Epithelial cell of esophagus (primary cell): ENCODE data around the gene RELB.
"Not testable (repeated sequence)": the region's sequence is repeated elsewhere in the genome, so short reads cannot be mapped to it uniquely, and the experiment has no call there.

ENCODE experiments used
- DNase-seq: peaks from one replicate; pipeline ENCODE4 v3.0.0; 2010; ENCODE audit warnings: low read depth
- H3K4me3 ChIP-seq: 2 replicates; pipeline ENCODE4 v1.5.1; 2011; ENCODE audit warnings: mild to moderate bottlenecking, low read length, control low read depth
- TF ChIP-seq, protein P1 (sequence below): IDR thresholded peaks from 2 replicates; pipeline ENCODE4 v1.5.1; 2011; ENCODE audit warnings: low read depth, mild to moderate bottlenecking, low read length, control low read depth, inconsistent platforms; ENCODE audit not compliant: insufficient read depth; ENCODE audit errors: missing control alignments

The RELB gene

GRCh38 chr19:44958090-44958489, 43.2 kb upstream of the RELB start:
- DNase-seq, result no peak
- H3K4me3 ChIP-seq, result no peak overlapping the region
- TF ChIP-seq, protein P1, sequence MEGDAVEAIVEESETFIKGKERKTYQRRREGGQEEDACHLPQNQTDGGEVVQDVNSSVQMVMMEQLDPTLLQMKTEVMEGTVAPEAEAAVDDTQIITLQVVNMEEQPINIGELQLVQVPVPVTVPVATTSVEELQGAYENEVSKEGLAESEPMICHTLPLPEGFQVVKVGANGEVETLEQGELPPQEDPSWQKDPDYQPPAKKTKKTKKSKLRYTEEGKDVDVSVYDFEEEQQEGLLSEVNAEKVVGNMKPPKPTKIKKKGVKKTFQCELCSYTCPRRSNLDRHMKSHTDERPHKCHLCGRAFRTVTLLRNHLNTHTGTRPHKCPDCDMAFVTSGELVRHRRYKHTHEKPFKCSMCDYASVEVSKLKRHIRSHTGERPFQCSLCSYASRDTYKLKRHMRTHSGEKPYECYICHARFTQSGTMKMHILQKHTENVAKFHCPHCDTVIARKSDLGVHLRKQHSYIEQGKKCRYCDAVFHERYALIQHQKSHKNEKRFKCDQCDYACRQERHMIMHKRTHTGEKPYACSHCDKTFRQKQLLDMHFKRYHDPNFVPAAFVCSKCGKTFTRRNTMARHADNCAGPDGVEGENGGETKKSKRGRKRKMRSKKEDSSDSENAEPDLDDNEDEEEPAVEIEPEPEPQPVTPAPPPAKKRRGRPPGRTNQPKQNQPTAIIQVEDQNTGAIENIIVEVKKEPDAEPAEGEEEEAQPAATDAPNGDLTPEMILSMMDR, result no peak

DNA sequence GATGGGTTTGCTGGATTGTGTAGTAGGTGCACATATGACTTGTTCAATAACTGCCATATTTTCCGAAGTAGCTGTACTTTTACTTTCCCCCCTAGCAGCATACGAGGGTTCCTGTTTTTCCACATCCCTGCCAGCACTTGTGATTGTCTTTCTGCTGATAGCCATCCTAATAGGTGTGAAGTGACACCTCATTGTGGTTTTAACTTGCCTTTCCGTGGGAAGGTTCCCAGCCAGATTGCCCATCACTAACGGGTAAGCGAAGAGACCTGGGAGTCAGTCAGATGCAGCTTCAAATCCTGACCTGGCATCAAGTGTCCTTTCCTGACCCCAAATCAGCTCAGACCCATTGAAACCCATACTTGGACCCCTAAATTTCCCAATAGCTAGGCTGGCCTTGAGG, 41.6 kb upstream of the RELB start:
- TF ChIP-seq, protein P1, result no peak
- no peak overlapping the region for H3K4me3 ChIP-seq

DNA sequence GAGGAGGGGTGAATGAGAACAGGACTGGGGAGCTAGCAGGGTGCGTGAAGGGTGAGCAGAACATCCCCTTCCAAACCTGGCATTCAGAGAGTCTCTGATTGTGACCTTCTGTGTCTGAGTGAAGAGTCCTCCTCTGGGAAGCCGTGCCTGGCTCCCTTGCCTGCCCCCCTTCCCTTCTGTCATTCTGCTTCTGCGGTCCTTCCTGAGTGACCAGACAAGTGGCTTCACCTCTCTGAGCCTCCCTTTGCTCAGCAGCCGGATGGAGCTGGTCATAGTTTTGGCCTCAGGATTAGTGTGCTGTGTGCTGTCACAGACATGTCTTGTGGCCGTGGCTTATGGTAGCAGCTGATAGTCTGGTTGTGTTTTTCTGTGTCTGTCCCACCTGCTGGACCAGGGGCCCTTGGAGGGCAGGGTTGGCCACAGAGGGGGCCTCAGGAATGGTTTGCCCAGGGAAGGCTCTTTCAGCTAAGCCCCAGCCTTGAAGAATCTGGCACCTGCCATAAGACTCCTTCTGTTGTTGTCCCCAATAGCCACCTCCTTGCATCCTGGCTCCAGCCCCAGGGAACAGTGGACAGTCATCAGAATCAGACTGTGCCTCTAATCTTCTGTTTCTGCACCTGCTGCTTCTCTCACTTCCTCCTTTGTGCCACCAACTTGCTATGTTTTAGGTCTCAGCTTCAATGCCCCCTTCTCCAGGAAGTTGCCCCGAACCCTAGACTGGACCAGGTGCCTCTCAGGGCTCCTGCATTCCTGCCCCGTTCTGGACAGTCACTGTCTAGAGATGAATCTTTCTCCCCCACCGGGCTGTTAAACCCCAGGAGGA, 40.1 kb upstream of the RELB start:
- DNase-seq, result no peak
- TF ChIP-seq, protein P1, result no peak
- H3K4me3 ChIP-seq, result no peak overlapping the region

More for the DNA sequence above, 41.6 kb upstream of the RELB start:
- no peak for DNase-seq

- no peak for DNase-seq
- no peak overlapping the region for H3K4me3 ChIP-seq
- TF ChIP-seq, protein P1, result no peak
Measured at GRCh38 chr19:44961821-44962220, 39.4 kb upstream of the RELB start.

DNA sequence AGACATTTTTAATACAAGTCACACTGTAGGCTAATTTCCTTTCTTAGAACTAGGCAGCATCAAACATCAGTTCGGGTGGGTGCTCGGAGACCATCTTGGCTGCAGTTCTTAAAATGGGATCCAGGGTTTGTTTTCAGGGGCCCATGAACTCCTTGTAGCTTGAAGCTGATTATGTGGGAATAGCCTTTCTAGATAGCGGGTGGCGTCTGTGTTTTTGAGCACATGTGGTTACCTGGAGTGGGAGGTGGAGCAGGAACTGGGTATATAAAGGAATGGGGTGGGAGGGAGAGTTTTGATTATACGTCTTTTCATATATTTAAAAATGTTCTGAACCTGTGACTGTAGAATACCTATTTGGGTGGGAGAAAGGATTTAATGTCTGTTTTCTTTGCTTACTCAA, 33.1 kb upstream of the RELB start:
- DNase-seq, result no peak
- TF ChIP-seq, protein P1, result no peak
- H3K4me3 ChIP-seq, result no peak overlapping the region

GRCh38 chr19:44968670-44969069, 32.6 kb upstream of the RELB start:
- no peak for DNase-seq
- TF ChIP-seq, protein P1, result no peak
- no peak overlapping the region for H3K4me3 ChIP-seq

DNA sequence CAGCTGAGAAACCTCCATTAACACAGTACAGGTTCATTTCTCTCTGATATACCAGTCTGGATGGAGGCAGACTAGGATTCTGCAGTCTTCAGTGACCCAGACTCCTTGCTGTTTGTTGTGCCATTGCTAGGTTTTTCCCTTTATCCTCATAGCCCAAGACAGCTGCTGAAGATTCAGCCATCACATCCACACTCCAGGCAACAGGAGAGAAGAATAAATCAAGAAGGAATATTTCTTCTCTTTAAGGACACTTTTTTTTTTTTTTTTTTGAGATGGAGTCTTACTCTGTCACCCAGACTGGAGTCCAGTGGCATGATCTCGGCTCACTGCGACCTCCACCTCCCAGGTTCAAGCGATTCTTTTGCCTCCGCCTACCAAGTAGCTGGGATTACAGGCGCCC, 31.8 kb upstream of the RELB start:
- no peak overlapping the region for H3K4me3 ChIP-seq
- DNase-seq, result no peak
- TF ChIP-seq, protein P1, result no peak

- not testable (repeated sequence) for H3K4me3 ChIP-seq, DNase-seq
Measured at GRCh38 chr19:44971451-44971850, 29.8 kb upstream of the RELB start.
